Kidney tubule cell (primary cell): ENCODE results near the gene BSN.

ENCODE experiments used
- DNase-seq: peaks from one replicate; pipeline ENCODE4 v3.0.0-alpha.2; 2018; ENCODE audit warnings: low spot score

The BSN gene, protein sequence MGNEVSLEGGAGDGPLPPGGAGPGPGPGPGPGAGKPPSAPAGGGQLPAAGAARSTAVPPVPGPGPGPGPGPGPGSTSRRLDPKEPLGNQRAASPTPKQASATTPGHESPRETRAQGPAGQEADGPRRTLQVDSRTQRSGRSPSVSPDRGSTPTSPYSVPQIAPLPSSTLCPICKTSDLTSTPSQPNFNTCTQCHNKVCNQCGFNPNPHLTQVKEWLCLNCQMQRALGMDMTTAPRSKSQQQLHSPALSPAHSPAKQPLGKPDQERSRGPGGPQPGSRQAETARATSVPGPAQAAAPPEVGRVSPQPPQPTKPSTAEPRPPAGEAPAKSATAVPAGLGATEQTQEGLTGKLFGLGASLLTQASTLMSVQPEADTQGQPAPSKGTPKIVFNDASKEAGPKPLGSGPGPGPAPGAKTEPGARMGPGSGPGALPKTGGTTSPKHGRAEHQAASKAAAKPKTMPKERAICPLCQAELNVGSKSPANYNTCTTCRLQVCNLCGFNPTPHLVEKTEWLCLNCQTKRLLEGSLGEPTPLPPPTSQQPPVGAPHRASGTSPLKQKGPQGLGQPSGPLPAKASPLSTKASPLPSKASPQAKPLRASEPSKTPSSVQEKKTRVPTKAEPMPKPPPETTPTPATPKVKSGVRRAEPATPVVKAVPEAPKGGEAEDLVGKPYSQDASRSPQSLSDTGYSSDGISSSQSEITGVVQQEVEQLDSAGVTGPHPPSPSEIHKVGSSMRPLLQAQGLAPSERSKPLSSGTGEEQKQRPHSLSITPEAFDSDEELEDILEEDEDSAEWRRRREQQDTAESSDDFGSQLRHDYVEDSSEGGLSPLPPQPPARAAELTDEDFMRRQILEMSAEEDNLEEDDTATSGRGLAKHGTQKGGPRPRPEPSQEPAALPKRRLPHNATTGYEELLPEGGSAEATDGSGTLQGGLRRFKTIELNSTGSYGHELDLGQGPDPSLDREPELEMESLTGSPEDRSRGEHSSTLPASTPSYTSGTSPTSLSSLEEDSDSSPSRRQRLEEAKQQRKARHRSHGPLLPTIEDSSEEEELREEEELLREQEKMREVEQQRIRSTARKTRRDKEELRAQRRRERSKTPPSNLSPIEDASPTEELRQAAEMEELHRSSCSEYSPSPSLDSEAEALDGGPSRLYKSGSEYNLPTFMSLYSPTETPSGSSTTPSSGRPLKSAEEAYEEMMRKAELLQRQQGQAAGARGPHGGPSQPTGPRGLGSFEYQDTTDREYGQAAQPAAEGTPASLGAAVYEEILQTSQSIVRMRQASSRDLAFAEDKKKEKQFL (N-terminal part only)

GRCh38 chr3:49553692-49554632 lies at the start of gene BSN:
TSS of gene BSN (plus strand) at chr3:49554477. CDS start at chr3:49554603, 126 bp downstream.
- peak; percentile 91 for DNase-seq

- DNase-seq = no peak
Measured at GRCh38 chr3:49506906-49507305, 47.4 kb upstream of the BSN start.

GRCh38 chr3:49509028-49509561 lies 45.2 kb upstream of the BSN start:
- DNase-seq = no peak

DNA sequence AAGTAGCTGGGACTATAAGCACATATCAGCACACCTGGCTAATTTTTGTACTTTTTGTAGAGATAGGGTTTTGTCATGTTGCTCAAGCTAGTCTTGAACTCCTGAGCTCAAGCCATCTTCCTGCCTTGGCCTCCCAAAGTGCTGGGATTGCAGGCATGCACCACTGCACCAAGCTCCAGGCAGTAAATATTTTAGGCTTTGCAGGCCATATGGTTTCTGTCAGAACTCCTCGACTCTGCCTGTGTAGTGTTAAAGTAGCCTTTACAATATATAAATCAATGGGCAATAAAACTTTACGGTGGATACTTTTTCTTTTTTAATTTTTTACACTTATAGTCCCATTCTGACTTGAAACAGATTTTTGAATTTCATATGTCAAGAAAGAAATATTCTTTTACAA lies 42.6 kb upstream of the BSN start:
- DNase-seq = no peak

- DNase-seq = no peak
Measured at GRCh38 chr3:49512781-49513355, 41.4 kb upstream of the BSN start.

DNA sequence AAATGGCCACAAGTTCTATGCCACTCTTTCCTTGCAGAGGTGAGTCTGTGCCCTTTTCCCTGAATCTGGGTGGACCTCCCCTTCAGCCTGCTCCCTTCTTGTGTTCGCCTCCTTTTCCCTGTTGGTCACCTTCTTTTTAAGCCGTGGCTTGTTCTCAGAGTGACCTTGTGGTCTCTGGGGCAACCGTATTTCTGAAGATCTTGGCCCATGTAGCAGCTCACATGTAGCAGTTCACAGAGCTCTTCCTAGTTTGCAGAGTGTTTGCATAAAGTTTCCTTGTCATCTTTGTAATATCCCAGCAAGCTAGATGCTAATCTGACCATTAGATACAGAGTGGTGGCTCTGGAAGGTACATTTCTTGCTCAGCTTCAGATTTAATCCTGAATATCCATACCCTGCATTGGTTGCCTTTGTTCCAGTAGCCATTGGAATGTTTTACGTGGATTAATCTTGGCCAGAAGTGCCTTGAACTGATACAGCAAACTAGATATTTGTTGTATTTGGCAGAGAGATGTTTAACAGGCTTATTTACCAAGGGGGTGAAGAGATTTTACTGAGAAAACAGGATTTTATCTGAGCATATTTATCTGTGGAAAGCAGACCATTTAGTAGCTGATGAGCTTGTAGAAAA lies 40.7 kb upstream of the BSN start:
- no peak for DNase-seq

- no peak for DNase-seq
Measured at GRCh38 chr3:49518016-49518415, 36.3 kb upstream of the BSN start.

DNA sequence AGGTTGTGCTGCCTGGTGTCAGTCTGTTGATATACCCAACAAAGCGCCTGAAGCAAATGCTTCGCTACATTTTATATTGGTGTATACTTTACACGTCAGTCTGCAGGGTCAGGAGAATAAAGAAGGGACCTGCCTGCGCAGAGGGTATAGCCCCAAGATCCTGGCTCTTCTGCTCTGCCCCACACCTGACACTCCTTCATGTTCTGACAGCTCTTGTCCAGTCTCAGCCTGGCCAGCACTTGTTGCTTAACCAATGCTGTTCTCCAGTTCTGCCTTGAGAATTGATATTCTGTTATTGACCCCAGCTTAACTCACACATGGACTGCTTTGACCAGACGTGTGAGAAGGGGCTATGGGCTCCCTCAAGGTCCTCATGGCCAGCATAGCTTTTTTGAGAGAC lies 35.8 kb upstream of the BSN start:
- DNase-seq = no peak

GRCh38 chr3:49519296-49519695 lies 35.0 kb upstream of the BSN start:
- no peak for DNase-seq

GRCh38 chr3:49519916-49520385 lies 34.3 kb upstream of the BSN start:
- no peak for DNase-seq

- peak; percentile 69 for DNase-seq
Measured at GRCh38 chr3:49523756-49524747, 30.2 kb upstream of the BSN start.

GRCh38 chr3:49529567-49529966 lies 24.7 kb upstream of the BSN start:
- no peak for DNase-seq

- DNase-seq = peak; percentile 42
Measured at GRCh38 chr3:49530231-49530630, 24.0 kb upstream of the BSN start.

- no peak for DNase-seq
Measured at GRCh38 chr3:49530701-49531100, 23.6 kb upstream of the BSN start.

DNA sequence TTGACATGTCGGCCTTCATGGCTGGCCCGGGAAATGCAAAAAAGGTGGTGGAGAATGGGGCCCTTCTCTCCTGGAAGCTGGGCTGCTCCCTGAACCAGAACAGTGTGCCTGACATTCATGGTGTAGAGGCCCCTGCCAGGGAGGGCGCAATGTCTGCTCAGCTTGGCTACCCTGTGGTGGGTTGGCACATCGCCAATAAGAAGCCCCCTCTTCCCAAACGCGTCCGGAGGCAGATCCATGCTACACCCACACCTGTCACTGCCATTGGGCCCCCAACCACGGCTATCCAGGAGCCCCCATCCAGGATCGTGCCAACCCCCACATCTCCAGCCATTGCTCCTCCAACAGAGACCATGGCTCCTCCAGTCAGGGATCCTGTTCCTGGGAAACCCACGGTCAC lies 23.1 kb upstream of the BSN start:
- DNase-seq = no peak

GRCh38 chr3:49531715-49532114 lies 22.6 kb upstream of the BSN start:
- no peak for DNase-seq

- no peak for DNase-seq
Measured at GRCh38 chr3:49533031-49533430, 21.2 kb upstream of the BSN start.

- DNase-seq = no peak
Measured at GRCh38 chr3:49533786-49534519, 20.3 kb upstream of the BSN start.
